NOMO-1 (cell line): ENCODE data around the gene RPH3AL.
"Not testable (repeated sequence)": the region's sequence is repeated elsewhere in the genome, so short reads cannot be mapped to it uniquely, and the experiment has no call there.

Source experiments
- DNase-seq, 2 experiments: peaks; one replicate each; lab custom pipeline; 2025; ENCODE audit not compliant: unreplicated experiment in 2 of 2; lab: John Stamatoyannopoulos, UW

The RPH3AL gene

DNA sequence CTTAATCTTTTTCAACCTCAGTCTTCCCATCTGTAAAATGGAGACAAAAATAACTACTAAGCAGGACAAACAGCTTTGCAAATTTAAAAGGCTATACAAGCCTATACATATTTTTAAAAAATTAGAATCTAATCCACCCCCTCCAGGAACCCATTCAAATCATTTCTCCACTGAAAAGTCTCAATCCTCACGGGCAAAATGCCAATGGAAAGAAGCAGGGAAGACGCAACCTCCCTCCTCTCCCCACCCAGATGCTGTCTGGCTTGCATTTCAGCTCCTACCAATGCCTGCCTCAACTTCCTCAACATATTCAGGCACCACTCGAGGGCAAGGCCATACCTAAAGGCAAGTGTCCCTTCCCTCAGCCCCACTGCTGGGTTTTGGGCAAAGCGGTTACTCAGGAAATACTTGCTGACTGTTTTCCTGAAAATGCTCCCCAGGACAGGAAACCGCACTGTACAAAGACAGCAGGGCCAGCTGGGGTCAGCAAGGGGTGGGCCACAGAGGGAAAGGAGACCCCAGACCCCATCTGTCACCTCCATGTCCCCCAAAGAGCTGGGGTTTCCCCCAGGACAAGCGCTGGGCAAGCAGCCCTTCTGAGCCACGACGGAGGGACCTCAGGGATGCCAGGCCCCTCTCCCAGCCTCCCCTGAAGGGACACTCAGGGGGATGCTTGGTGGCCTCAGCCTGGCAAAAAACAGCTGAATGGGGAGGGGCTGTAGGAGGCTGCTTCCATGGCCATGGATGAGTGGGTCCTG, 123.5 kb downstream of the RPH3AL start:
- DNase-seq = no peak

DNA sequence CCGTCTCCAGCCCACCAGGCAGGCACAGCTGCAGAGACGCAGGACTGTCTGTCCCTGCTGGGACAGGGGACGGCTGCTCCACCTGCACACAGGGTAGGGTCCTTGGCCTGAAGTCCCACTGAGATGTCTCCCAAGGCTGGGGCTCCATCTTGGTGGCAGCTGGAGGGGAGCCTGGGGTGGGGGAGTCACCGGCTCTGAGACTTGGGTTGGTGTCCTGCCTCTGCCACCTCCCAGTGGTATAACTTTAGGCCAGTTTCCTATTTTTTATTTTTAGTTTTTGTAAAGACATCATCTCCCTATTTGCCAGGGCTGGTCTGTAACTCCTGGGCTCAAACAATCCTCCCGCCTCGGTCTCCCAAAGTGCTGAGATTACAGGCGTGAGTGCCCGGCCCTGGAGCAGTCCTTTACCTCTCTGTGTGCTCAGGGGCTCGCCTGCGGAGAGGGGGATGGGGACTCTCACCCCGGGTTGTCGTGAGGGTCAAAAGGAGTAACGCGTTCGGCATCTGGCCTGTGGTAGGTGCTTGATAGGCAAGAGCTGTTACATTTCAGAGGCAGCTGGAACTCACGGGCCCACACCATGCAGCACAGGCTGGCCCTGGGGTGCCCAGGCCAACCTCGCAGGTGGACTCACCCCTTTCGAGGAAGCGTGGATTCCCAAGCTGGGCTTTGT, 124.5 kb downstream of the RPH3AL start:
- DNase-seq = no peak

DNA sequence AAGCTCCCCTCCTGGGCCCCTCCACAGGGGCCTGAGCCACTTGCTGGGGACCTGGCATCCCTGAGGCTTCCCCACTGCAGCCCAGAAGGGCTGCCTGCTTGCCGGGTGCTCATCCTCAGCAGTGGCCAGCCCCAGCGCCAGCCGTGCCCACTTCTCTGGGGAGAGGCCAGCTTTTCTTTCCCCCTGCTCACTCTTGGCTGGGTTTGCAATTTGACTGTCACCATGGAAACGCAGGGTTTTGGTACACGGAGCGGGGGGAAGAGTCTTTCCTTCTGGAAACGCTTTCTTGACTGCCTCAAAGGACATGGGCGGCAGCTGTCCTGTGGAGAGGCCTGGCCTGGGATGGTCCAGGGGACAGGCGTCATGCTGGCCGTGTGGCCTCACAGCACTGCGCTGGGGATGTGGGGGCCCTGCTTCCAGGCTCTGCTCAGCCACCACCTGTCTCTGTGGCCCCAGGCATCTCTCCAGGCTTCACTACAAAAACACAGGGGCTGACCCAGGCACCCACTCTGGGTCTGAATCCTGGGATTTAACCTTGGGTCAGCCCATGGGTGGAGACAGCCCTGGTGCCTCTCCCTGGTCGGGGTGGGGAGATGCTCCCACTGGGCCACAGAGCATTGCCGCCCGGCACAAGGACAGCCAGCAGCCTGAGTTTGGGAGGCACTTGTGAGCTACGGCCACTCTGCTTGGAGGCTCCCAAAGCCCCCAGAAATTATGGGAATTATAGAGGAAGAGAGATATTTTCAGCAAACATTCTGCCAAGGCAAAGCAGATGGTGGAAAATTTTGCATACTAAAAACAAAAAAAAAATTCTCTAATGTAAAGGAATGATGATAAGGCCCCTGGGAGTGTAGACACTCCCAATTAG, 125.3 kb downstream of the RPH3AL start:
- no peak for DNase-seq

DNA sequence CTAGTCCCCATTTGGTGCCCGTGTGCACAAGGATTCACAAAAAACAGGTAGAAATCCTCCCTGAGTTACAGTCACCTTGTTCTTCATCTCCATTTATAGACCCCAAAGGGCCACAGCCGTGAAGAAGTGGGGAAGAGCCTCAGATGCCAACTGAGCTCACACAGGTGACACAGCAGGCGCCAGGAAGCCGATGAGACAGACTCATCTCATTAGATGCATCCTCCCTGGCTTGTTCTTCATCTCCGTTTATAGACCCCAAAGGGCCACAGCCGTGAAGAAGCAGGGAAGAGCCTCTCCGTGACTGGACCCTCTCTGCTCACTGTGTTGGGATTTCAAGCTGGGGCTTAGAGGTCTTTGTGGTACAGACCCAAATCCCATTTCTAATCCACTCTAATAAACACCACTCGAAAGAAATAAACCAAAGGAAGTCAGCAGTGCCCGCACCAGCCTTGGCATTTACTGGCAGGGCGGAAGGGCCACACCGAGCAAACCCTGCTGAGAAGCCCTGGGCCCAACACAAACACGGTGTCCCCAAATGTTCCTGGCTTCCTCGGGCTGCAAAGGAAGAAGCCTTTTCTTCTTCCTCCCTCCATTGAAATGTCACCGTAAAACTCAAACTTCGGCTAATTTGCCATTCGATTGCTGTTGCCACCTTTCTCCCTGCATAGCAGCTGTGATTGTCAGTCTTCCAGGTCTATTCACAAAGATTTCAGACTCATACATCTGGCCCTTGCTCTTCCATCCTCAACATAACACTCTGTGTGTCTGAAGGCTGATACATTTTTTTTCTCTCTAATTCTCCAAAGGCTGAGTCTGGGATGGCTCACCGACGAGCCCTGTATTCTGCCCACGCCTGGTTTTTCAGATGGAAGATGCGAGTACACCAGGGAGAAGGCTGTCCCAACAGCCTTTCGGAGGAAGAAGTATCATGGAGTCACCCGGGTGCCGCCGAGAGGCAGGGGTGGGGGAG, 126.2 kb downstream of the RPH3AL start:
- DNase-seq = no peak

DNA sequence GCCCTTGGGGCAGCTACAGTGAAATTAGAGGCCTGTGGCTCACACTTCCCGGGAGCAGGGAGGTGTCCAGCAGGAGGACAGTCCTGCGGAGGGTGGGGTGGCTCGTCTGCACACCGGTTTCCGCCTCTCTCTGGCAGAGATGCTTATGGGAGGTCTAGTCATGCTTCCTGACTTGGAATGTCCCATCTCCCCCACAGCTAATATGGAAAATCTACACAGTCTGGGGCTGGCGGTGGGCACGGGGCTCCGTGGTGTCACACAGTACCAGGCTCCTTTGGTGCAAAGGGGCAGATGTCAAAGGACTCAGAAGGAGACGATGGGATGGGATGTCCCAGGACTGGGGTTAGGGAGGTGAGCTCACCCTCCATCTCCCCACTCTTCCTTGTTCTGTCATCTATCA, 127.1 kb downstream of the RPH3AL start:
- DNase-seq = no peak

DNA sequence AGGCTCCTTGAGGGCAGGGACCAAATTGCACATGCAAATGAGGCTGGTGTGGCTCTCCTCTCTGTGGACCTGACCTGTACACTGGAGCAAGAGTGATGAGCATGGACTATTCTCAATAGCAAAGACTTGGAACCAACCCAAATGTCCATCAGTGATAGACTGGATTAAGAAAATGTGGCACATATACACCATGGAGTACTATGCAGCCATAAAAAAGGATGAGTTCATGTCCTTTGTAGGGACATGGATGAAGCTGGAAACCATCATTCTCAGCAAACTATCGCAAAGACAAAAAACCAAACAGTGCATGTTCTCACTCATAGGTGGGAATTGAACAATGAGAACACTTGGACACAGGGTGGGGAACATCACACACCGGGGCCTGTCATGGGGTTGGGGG, 128.0 kb downstream of the RPH3AL start:
- DNase-seq = not testable (repeated sequence)

DNA sequence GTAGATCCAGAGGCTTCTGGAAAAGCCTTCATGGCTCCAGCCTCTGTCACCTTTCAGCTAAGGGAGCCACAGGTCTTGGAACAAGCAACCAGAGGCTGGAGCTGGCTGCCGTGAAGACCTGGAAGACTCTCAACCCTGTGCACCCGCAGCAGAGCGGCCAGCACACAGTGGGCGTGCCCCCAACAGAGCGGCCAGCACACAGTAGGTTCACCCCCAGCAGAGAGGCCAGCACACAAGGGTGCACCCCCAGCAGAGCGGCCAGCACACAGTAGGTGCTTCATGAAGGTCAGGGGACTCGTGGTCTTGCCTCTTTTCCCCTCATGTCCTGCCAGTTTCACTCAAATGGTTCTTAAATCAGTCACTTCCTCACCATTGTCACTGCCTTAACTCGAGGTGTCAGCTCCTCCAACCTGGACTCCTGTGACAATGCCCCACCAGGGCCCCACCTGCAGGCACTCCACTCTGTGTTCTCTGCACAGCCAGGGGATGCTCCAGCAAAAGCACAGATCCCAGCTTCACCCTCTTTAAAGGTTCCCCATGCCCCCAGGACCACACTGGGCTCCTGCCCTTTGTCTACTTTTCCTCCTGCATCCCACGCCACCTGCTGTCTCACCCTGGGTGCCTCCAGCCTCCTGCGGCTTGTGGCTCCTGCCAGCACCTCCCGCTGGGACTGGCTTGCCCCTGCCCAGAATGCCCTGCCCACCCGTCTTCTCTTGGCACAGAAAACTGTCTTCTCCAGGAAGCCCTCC, 128.7 kb downstream of the RPH3AL start:
- DNase-seq = no peak

DNA sequence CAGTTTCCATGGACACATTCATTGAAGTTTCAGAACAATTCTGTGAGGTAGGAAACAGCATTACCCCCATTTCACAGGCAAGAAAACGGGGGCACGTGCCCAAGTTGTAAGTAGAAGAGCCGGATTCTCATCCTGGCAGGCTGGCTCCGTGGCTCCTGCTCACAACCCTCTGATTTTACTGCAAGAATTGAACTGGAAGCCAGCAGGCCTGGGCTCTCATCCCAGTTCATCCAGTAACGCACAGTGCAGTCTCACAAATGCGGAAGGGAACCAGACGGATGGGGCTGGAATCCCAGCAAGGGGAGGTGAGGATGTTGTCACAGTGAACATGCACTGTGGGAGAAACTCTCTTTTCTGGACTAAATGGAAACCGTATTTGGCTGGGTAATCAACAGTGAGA, 130.4 kb downstream of the RPH3AL start:
- DNase-seq = no peak

DNA sequence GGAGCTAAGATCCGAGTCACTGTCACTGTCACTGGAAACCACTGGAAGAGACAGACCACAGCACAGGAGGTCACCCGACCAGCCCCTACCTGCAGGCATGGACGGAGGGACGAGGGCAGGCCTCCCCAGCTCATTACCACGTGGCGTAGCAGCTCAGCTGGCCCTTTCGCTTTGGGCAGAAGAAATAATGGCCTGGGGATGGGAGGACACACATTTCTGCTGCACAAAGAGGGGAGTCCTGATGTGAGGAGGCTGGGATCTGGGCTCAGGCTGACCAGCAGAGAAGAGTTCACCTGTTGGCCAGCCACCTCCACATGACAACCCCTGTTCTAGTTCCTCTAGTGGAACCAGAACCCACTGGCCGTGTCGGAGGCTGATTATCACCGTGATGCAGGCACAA, 132.9 kb downstream of the RPH3AL start:
- DNase-seq = no peak

DNA sequence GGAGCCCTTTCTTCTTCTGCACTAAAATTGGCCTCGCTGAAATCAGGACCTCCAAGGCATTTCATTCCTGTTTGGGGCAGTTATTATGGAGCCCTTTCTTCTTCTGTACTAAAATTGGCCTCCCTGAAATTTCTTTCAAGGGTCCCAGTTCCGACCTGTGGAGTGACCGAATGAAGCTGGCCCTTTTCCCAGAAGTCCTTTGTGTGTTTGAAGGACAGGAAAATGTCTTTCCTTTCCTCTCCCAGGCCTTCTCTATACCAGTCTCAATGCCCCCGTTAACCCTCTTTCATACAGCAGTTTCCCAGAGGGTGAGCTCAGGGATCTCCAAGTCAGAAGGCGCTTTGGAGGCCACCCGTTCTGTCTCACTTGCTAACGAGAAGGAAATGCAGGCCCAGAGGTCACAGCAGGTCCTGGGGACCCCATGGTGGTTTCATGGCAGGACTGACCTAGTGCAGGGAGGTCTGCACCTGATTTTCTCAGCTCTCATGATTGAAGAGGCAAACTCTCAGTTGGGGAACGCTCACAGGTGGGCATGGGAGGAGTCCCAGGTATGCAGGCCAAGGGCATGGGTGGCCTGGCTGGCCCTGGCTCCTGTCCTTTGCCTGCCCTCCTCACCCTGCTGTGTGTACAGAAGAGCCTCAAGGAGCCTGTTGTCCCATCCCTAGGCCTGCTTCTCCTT, 134.0 kb downstream of the RPH3AL start:
- no peak for DNase-seq

DNA sequence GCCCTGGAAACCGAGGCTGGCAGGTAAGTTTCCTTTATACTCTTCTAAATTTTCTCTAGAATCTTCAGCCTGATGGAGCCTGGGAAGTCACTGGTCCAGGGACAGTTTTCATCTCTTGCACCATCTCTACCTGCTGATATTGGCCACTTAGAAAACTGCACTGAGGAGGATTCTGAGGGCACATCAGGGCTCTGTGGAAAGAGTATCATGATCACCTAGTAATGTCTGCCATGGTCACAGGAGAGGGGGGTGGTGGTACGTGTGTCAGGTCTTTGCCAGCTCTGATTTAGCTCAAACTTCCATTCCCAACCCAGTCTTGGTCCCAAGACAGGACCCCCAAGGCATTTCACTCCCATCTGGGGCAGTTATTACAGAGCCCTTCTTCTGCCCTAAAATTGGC, 136.0 kb downstream of the RPH3AL start:
- no peak for DNase-seq

DNA sequence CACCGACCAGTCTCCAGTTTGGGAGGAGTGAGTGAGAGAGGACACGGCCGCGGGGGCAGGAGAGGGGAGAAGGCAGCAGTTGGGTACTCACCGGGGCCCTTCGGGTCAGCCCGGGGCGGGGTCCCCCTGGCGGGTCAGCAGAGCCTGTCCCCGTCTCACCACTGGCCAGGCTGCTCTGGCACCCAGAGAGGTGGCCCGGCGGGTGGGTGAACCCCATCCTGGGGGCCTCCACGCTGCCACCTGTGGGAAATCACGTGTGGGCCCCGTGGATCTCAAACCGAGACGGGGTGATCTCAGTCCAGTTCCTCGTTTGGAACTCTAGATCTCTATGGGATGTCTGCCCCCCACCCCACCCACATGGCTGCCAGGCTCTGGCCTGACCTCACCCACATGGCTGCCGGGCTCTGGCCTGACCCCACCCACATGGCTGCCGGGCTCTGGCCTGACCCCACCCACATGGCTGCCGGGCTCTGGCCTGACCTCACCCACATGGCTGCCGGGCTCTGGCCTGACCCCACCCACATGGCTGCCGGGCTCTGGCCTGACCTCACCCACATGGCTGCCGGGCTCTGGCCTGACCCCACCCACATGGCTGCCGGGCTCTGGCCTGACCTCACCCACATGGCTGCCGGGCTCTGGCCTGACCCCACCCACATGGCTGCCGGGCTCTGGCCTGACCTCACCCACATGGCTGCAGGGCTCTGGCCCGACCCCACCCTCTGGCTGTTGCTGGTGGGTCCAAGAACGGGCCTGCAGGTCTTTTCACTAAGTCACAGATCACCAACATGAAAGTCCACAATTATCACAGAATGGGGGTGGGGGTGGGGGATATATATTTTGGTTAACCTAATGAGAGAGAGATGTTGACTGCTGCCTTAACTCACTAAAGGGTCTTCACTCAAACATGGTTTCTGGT, 136.8 kb downstream of the RPH3AL start:
- peak; percentile 8 to 39 for DNase-seq

DNA sequence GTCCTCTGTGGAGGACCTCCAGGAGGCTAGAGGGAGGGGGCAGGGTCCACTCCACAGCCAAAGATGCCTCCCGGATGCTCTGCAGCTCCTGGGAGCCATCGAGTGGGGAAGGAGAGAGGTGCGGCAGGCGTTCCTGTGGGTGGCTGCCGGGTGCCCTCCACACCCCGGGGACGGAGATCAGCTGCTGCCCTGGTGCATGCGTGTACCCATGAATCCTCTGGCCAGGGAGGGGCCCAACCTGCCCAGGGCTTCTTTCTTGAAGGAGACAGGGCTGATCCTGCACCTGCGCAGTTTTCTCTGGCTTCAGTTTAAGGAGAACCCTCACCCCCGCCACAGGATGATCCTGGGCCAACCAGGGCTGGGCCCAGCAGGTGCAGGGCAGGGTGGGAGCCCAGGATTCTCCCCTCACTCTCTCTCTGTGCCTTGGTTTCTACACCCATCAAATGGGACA, 137.7 kb downstream of the RPH3AL start:
- no peak for DNase-seq

DNA sequence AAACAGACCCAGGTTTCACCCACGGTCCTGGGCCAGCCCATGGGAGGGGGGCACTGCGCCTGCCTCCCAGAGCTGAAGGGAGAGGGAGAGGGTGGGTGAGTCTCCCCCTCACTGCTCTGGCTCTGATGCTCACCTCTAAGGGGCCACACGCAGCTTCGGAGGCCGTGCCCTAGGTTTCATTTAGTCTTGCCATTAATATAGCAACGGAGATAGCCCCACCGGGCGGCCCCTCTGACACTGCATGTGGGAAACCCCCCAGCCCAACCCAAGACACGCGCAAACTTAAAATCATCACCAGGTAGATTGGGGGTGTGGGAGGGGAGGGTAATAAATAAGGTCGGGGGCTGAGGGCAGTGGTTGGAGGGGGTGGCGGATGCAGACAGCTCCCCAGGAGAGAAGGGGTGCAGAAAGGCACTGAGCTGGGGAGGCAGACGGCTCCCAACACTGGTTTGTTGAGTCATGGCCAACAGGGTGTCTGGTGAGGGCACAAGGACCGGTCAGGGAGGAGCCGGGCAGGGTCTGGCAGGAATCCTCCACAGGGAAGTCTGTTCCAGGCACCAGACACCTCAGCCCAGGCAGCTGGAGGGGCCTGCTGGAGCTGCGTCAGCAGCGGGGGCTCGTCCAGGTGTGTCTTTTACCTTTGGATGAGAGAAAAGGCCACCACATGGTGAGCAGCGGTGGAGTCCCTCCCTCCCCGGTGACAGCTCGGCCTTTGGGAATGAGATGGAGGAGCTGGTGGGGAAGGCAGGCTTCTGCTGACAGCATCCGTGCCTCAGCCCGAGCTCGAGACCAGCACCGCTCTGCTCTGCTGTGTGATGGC, 139.1 kb downstream of the RPH3AL start:
- no peak for DNase-seq

DNA sequence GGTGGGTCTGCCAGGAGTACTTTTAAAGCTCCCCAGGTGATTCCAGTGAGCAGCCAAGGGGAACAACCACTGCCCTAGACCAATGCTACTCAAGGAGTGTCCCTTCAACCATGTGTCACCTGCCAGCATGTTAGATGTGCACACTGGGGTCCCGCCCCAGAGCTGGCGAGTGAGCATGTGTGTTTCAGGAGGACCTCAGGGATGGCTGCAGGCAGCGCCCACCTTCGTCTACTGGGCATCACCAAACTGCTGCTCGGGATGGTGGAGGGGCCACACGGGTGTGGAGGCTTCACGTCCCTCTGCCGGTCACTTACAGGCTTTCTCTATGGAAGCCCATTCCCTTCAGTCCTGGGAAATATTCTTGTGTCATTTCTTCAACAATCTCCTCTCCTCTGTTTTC, 142.2 kb downstream of the RPH3AL start:
- no peak for DNase-seq

DNA sequence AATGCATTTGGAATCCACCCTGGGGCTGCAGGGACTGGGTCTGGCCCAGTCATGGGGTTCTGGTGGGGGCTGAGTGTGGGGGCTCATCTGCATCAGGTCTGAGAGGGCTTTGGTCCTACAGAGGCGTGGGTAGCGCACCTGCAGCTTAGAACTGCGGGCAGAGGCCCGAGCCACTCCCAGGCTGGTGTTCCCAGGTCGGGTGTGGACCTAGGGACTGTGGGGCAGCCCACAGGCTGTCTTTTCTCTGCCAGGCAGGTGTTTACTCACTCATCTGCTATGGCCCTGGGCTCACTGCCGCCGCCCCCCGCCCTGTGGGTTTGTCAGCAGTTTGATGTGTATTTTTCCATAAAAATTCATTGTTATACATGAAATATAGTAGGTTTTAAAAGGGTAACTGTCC, 144.2 kb downstream of the RPH3AL start:
- no peak for DNase-seq

DNA sequence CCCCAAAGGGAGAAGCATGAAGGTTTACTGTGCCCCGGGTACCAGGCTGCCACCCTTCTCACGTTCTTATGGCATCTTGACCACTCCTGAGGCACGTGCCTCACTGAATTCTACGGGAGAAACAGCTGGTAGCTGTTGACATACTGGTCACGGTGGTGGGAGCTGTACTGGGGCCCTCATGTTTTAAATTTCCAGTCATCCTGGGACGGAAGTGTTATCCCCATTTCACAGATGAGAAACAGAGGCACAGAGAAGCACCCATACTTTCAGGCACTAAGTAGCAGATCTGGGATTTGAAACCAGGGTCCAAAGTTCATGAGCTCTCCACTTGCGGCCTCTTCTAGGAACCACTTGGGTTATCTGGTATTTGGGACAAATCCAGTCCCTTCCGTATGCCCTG, 144.8 kb downstream of the RPH3AL start:
- no peak for DNase-seq
